ENCODE measurements around the gene TRERF1. TPM values are rescaled to one million over a fixed set of nuclear protein-coding genes. Genes with fewer than 3 reads are reported as not detected.

TRERF1 gene
- total RNA-seq, 4 donors from 2014 or later, result 14.7 to 22.0 (median 19.0) TPM

DNA sequence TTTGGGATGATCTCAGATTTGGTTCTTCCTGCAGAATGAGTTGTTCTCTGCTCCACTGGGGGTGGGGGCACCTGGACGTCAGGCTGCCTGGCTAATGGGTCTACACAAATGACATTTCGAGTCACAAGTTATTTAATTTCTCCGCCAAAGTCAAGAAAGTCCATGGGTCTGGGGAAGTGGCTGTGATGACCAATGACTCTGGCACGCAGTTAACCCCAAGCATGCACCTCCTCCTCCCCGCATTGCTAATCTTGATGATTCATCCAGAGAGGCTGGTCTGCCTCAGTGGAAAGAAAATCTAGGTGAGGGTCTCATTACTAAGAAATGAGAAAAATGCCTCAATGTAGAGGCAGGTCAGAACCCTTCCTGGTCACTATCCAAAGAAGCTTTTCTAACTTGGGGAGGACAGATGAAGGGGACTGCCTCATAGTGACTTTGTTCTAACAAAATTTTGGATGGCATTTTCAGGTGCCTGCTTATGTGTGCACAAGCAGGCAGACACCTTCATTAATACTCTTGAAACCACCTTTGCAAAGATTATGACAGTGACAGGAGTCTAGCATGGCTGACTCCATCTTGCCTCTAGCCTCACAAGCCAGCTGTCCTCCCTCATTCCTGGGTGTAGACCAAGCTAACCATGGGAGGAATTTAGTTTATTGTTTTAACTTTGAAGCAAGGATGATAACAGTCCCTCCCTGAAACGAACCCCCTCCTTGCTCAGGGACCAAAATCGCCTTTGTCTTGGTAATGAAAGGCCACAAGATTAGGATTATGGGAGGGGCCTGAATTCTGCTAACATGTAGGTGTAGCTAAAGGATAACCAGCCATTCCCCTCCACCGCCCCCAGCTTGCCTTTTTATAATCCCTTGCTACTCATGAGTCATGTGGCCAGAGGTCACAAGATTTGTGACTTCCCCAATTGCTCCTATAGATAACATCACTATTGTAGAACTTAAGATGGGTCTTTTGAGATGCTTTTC is 135.4 kb downstream of the TRERF1 start:
- 86% methylated on average over 8 of the region's 8 CpGs for WGBS
- Histone ChIP-seq H3K4me3 (no peak overlapping the region), H3K27ac (no peak overlapping the region), H3K27me3 (no peaks in the 10 kb centered on the region), H3K9me3 (no peaks in the 10 kb centered on the region), H3K4me1 (peaks cover 15% of the 10 kb centered on the region), H3K36me3 (no peaks in the 10 kb centered on the region)
- no peak for DNase-seq (ENCODE audit: low spot score in 2 of 2)
- TF ChIP-seq, protein P1, sequence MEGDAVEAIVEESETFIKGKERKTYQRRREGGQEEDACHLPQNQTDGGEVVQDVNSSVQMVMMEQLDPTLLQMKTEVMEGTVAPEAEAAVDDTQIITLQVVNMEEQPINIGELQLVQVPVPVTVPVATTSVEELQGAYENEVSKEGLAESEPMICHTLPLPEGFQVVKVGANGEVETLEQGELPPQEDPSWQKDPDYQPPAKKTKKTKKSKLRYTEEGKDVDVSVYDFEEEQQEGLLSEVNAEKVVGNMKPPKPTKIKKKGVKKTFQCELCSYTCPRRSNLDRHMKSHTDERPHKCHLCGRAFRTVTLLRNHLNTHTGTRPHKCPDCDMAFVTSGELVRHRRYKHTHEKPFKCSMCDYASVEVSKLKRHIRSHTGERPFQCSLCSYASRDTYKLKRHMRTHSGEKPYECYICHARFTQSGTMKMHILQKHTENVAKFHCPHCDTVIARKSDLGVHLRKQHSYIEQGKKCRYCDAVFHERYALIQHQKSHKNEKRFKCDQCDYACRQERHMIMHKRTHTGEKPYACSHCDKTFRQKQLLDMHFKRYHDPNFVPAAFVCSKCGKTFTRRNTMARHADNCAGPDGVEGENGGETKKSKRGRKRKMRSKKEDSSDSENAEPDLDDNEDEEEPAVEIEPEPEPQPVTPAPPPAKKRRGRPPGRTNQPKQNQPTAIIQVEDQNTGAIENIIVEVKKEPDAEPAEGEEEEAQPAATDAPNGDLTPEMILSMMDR (IDR thresholded peaks at IDR 0.05), result no peak
- TF ChIP-seq POLR2AphosphoS5 (IDR thresholded peaks at IDR 0.05) (no peak), POLR2A (IDR thresholded peaks at IDR 0.05) (no peak), EP300 (IDR thresholded peaks at IDR 0.05) (no peak)

DNA sequence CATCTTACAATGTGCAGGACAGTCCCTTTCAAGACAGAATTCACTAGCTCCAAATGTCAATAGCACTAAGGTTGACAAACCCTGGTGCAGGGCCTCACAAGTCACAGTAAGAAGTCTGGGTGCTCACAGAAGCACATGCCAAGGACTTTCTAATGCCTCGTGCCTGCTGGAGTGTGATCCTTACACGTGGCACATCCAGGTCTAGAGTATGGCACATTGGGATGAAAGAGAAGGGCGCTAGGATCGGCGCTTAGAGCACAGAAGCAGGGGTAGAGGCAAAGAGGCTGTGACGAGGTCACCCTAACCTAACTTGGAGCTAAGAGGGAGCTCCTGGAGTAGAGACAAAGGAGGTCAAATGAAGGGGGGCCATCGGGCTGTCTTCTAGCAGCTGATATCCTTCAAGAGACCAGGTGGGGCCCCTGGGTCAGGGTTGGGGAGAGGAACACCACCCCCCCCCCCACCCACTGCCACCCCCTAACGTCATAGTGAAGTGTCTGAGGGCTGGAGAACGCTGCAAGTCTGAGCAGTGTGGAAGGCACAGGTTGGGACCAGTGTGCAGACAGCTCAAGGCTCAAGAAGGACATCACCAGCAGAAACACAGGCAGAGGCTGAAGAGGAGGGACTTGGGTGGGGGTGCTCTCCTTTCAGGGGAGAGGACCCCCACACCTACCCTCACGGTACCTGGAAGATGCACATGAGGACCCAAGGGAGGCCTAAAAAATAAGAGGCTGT is 136.3 kb downstream of the TRERF1 start:
- Histone ChIP-seq H3K27me3 (no peaks in the 10 kb centered on the region), H3K4me3 (no peak overlapping the region), H3K4me1 (peaks cover 15% of the 10 kb centered on the region), H3K27ac (no peak overlapping the region), H3K9me3 (no peaks in the 10 kb centered on the region), H3K36me3 (no peaks in the 10 kb centered on the region)
- no peak for DNase-seq (ENCODE audit: low spot score in 2 of 2)
- WGBS, result 80% methylated on average over 10 of the region's 10 CpGs
- TF ChIP-seq EP300 (IDR thresholded peaks at IDR 0.05) (no peak), POLR2A (IDR thresholded peaks at IDR 0.05) (no peak), POLR2AphosphoS5 (IDR thresholded peaks at IDR 0.05) (no peak)
- TF ChIP-seq, protein P1 (IDR thresholded peaks at IDR 0.05), result no peak

DNA sequence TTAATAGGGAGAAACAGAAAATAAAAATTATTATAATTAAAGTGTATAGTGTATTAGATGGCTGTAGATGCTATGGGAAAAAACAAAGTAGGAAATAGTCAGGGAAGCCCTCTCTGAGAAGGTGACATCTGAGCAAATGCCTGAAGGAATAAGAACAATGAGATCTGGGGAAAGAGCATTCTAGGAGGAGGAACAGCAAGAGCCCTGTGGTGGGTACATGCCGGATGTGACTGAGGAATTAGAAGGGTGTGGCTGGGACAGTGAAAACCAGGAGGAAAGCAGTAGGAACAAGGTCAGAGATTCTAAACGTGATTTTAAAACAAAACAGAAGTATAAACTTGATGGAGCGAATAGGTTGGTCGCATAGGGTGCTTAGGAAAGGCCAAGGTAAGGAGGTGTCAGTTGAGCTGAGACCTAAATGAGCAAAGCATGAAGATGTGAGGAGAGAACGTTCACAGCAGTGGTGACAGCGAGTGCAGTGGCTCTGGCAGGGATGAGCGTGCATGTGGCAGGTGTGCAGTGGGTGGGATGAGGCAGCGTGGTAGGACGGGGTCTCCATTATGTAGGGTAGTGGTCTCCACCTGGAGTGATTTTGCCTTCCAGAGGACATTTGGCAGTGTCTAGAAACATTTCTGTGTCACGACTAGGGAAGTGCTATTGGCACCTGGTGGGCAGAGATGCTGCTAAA is 137.0 kb downstream of the TRERF1 start:
- Histone ChIP-seq H3K9me3 (no peaks in the 10 kb centered on the region), H3K27ac (no peak overlapping the region), H3K4me3 (no peak overlapping the region), H3K27me3 (no peaks in the 10 kb centered on the region), H3K36me3 (no peaks in the 10 kb centered on the region), H3K4me1 (peaks cover 15% of the 10 kb centered on the region)
- TF ChIP-seq POLR2AphosphoS5 (IDR thresholded peaks at IDR 0.05), result no peak
- no peak for TF ChIP-seq POLR2A (IDR thresholded peaks at IDR 0.05)
- DNase-seq (ENCODE audit: low spot score in 2 of 2), result no peak
- WGBS, result 74% methylated on average over 10 of the region's 10 CpGs

DNA sequence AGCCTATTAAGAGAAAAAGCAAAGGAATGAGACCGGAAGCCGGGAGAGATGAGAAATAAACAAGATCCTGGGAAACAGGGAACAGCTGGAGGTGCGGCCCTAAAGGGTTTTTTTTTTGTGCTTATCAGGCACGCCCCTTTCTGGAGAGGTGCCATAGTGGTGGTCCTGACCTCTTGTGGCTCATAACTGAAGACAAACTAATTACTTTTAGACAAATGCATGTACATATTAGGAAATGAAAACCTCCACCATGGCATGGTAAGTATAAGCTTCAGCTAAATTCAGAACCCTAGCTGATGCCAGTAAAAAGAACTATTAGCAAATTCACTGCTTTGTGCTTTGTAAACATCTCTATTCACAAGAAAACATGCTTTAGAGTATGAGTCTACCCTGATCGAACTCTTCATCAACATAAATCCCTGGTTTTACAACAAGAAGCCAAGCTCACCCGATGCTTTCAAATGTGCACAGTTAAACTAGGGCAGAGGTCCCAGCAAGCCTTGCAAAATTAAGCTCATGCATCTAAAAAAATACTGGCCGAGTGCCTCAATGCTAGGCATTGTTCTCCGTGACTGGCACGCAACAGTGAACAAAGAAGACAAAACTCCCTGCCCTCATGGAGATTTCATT is 137.7 kb downstream of the TRERF1 start:
- peaks cover 15% of the 10 kb centered on the region for H3K4me1 ChIP-seq
- 59% methylated on average over 9 of the region's 9 CpGs for WGBS

DNA sequence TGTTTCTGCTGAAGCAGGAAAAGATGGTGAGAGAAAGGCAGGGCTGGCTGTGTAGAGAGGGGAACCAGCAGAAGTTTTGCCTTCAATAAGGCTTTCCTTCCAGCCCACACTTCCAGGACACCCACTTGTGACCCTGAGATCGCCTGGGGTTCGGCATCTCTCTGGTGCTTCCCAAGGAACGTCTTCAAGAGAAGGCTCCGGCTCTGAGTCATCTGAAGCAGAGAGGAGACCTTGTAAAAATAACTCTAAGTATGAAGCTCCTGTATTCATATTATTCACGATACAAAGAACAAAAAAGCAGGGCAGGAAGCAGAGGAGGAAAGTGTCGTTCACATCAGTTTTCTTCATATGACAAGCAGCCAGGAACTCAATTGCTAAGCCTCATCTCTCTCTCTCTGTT is 138.7 kb downstream of the TRERF1 start:
- Histone ChIP-seq H3K27me3 (no peaks in the 10 kb centered on the region), H3K27ac (no peak overlapping the region), H3K36me3 (no peaks in the 10 kb centered on the region), H3K9me3 (no peaks in the 10 kb centered on the region), H3K4me1 (peaks cover 15% of the 10 kb centered on the region), H3K4me3 (no peak overlapping the region)
- WGBS, result 60% methylated on average over 6 of the region's 6 CpGs
- no peak for DNase-seq (ENCODE audit: low spot score in 2 of 2)
- no peak for TF ChIP-seq EP300 (IDR thresholded peaks at IDR 0.05)

More for the DNA sequence above, 137.7 kb downstream of the TRERF1 start:
- Histone ChIP-seq H3K27ac (peak overlapping the region; percentile 7), H3K27me3 (no peaks in the 10 kb centered on the region), H3K36me3 (no peaks in the 10 kb centered on the region), H3K4me3 (no peak overlapping the region), H3K9me3 (no peaks in the 10 kb centered on the region)
- TF ChIP-seq EP300 (IDR thresholded peaks at IDR 0.05), result no peak
- no peak for TF ChIP-seq POLR2A (IDR thresholded peaks at IDR 0.05)
- TF ChIP-seq, protein P1 (IDR thresholded peaks at IDR 0.05), result no peak
- TF ChIP-seq POLR2AphosphoS5 (IDR thresholded peaks at IDR 0.05), result no peak
- DNase-seq (ENCODE audit: low spot score in 2 of 2), result no peak

All from suprapubic skin (tissue), 4 donors.